Heart left ventricle (tissue), 13 donors: Measurements from ENCODE around the gene WAC.

Experiments used
- POLR2A ChIP-seq, 2 donors: fragments of 450-650 bp; IDR thresholded peaks; one replicate each; pipeline ENCODE4 v1.6.1; 2017; ENCODE audit warnings: antibody characterized with exemption in 2 of 2, mild to moderate bottlenecking in 2 of 2, moderate library complexity in 2 of 2
- TF ChIP-seq, protein P1 (sequence below), 12 donors: fragments of 200-600 bp; sonication (generic) in 4 of 12; IDR thresholded peaks; one replicate each; pipeline versions ENCODE4 v1.5.0 to v1.8.0; 2018 to 2022; ENCODE audit warnings: antibody characterized with exemption in 12 of 12, mild to moderate bottlenecking in 5 of 12
- donor health status: ischemic (EF 13 %, LVEDD 7.1; RV severe dilation, severe dysfunction).
- donor health status: DM: no; HTN: yes; CAD: no.
- donor health status: DM: no; HTN: no; CAD: no.
- donor health status: ischemic (EF 25% LVEDD 6.9; RV normal size, moderate dysfunction).
- donor health status: ischemic (EF 25% LVEDD 5.7; RV mildly dilated, moderate dysfunction).
- donor health status: ischemic (EF 35%, LVEDD 5.7; RV mildly dilated, moderate dysfunction).
- donor health status: nonischemic (EF 11% LVEDD 7.7; RV severe dilation, severe dysfunction).
- donor health status: DM: yes; HTN: yes; CAD: no.
- donor health status: PGD.
- donor health status: ischemic (EF 29% LVEDD 5.4; RV normal size, mild dysfunction).
- donor health status: nonischemic (EF 23%, LVEDD 6.1; RV moderate dilation, normal function).

DNA sequence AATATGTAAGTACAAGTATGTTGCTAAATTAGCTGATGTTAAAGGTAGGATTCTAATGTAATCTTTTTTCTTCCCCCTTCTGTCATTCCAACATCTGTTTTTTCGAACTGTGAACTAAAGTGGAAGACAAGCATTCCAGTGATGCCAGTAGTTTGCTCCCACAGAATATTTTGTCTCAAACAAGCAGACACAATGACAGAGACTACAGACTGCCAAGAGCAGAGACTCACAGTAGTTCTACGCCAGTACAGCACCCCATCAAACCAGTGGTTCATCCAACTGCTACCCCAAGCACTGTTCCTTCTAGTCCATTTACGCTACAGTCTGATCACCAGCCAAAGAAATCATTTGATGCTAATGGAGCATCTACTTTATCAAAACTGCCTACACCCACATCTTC lies 62.7 kb downstream of the WAC start:
- TF ChIP-seq, protein P1, sequence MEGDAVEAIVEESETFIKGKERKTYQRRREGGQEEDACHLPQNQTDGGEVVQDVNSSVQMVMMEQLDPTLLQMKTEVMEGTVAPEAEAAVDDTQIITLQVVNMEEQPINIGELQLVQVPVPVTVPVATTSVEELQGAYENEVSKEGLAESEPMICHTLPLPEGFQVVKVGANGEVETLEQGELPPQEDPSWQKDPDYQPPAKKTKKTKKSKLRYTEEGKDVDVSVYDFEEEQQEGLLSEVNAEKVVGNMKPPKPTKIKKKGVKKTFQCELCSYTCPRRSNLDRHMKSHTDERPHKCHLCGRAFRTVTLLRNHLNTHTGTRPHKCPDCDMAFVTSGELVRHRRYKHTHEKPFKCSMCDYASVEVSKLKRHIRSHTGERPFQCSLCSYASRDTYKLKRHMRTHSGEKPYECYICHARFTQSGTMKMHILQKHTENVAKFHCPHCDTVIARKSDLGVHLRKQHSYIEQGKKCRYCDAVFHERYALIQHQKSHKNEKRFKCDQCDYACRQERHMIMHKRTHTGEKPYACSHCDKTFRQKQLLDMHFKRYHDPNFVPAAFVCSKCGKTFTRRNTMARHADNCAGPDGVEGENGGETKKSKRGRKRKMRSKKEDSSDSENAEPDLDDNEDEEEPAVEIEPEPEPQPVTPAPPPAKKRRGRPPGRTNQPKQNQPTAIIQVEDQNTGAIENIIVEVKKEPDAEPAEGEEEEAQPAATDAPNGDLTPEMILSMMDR (IDR thresholded peaks at IDR 0.05), result no peak
- no peak for TF ChIP-seq POLR2A (IDR thresholded peaks at IDR 0.05)
